ENCODE results near the gene ATP9B.

The ATP9B gene

DNA sequence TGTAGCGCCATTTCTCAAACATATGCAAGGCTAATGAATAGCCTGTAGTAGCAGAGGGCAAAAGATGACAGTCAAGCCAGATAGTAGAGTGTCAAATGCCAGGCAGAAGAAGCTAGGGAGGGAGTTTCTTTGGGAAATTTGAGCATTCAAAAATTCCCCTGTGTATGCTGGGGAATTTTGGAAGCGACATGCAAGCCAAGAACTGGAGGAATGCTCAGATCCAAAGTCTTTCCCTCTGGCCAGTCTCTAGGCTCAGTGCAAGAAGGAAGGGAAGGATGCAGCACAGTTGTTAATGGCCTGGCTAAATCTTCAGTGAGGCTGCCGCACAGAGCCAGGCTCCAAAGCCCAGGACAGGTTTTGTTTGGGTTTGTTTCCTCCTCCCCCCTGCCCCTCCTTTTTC is 59.9 kb downstream of the ATP9B start:
- TF ChIP-seq TOX (CRISPR knock-in tag; IDR thresholded peaks at IDR 0.05; ENCODE audit: borderline replicate concordance): no peak
- TF ChIP-seq, protein P1, sequence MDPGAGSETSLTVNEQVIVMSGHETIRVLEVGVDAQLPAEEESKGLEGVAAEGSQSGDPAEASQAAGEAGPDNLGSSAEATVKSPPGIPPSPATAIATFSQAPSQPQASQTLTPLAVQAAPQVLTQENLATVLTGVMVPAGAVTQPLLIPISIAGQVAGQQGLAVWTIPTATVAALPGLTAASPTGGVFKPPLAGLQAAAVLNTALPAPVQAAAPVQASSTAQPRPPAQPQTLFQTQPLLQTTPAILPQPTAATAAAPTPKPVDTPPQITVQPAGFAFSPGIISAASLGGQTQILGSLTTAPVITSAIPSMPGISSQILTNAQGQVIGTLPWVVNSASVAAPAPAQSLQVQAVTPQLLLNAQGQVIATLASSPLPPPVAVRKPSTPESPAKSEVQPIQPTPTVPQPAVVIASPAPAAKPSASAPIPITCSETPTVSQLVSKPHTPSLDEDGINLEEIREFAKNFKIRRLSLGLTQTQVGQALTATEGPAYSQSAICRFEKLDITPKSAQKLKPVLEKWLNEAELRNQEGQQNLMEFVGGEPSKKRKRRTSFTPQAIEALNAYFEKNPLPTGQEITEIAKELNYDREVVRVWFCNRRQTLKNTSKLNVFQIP (CRISPR knock-in tag; IDR thresholded peaks at IDR 0.05; ENCODE audit: borderline replicate concordance, low read depth): no peak
- no peak for TF ChIP-seq BACH2 (CRISPR knock-in tag; IDR thresholded peaks at IDR 0.05; ENCODE audit: borderline replicate concordance)
- ATAC-seq: no peak

DNA sequence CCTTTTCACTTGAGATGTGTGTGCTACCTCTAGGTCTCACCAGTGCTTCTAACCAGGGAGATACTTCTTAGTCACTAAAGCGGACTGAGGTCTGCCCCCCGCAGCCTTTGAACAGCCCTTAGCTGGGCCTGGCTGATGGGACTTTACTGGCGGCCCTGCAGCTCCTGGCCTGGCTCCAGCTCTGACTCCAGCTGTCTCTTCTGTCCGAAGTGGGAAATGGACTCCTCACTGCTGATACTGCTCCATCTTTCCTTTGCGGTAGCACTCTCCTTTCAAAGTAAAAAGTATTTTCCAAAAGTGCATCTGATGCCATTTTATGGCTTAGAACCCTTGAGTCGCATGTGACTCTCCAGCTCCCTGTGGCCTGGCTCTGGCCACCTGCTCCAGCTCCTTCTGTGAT is 64.5 kb downstream of the ATP9B start:
- ATAC-seq: no peak
- no peak for TF ChIP-seq PPARA (CRISPR knock-in tag; IDR thresholded peaks at IDR 0.05; ENCODE audit: borderline replicate concordance)
- no peak for TF ChIP-seq ZNF565 (CRISPR knock-in tag; conservative IDR thresholded peaks at IDR 0.05; ENCODE audit: low read depth)
- TF ChIP-seq GLIS3 (CRISPR knock-in tag; IDR thresholded peaks at IDR 0.05): no peak
- TF ChIP-seq ZNF8 (CRISPR knock-in tag; IDR thresholded peaks at IDR 0.05): no peak
- TF ChIP-seq ARNTL (CRISPR knock-in tag; IDR thresholded peaks at IDR 0.05; ENCODE audit: borderline replicate concordance, low read depth): no peak
- TF ChIP-seq TOX (CRISPR knock-in tag; IDR thresholded peaks at IDR 0.05; ENCODE audit: borderline replicate concordance): no peak
- no peak for TF ChIP-seq SNAI2 (CRISPR knock-in tag; IDR thresholded peaks at IDR 0.05)
- no peak for TF ChIP-seq ZFP30 (CRISPR knock-in tag; IDR thresholded peaks at IDR 0.05)
- no peak for TF ChIP-seq TCF4 (CRISPR knock-in tag; IDR thresholded peaks at IDR 0.05; ENCODE audit: borderline replicate concordance)
- TF ChIP-seq BACH2 (CRISPR knock-in tag; IDR thresholded peaks at IDR 0.05; ENCODE audit: borderline replicate concordance): no peak
- TF ChIP-seq CREB5 (CRISPR knock-in tag; IDR thresholded peaks at IDR 0.05; ENCODE audit: low read depth): no peak
- no peak for TF ChIP-seq ZC3H10 (CRISPR knock-in tag; IDR thresholded peaks at IDR 0.05)
- no peak for TF ChIP-seq ESRRG (CRISPR knock-in tag; IDR thresholded peaks at IDR 0.05)
- TF ChIP-seq, protein P1 (CRISPR knock-in tag; IDR thresholded peaks at IDR 0.05; ENCODE audit: borderline replicate concordance, low read depth): no peak
- no peak for TF ChIP-seq PATZ1 (CRISPR knock-in tag; IDR thresholded peaks at IDR 0.05; ENCODE audit: borderline replicate concordance)

GRCh38 chr18:79135924-79136323 is 66.7 kb downstream of the ATP9B start:
- ATAC-seq: no peak
- TF ChIP-seq TOX (CRISPR knock-in tag; IDR thresholded peaks at IDR 0.05; ENCODE audit: borderline replicate concordance): no peak
- TF ChIP-seq ZFP30 (CRISPR knock-in tag; IDR thresholded peaks at IDR 0.05): no peak
- TF ChIP-seq ARNTL (CRISPR knock-in tag; IDR thresholded peaks at IDR 0.05; ENCODE audit: borderline replicate concordance, low read depth): no peak
- no peak for TF ChIP-seq RARB (CRISPR knock-in tag; IDR thresholded peaks at IDR 0.05)
- TF ChIP-seq CSDC2 (CRISPR knock-in tag; IDR thresholded peaks at IDR 0.05): no peak
- no peak for TF ChIP-seq GLIS3 (CRISPR knock-in tag; IDR thresholded peaks at IDR 0.05)

GRCh38 chr18:79136742-79137141 is 67.5 kb downstream of the ATP9B start:
- TF ChIP-seq CSRNP3 (CRISPR knock-in tag; IDR thresholded peaks at IDR 0.05) (no peak), SNAI2 (CRISPR knock-in tag; IDR thresholded peaks at IDR 0.05) (no peak), ESRRG (CRISPR knock-in tag; IDR thresholded peaks at IDR 0.05) (no peak), ZNF565 (CRISPR knock-in tag; conservative IDR thresholded peaks at IDR 0.05; ENCODE audit: low read depth) (no peak), PPARA (CRISPR knock-in tag; IDR thresholded peaks at IDR 0.05; ENCODE audit: borderline replicate concordance) (no peak), CSDC2 (CRISPR knock-in tag; IDR thresholded peaks at IDR 0.05) (no peak), RARB (CRISPR knock-in tag; IDR thresholded peaks at IDR 0.05) (no peak), BACH2 (CRISPR knock-in tag; IDR thresholded peaks at IDR 0.05; ENCODE audit: borderline replicate concordance) (no peak), ZC3H10 (CRISPR knock-in tag; IDR thresholded peaks at IDR 0.05) (no peak), TOX (CRISPR knock-in tag; IDR thresholded peaks at IDR 0.05; ENCODE audit: borderline replicate concordance) (no peak), ZFP30 (CRISPR knock-in tag; IDR thresholded peaks at IDR 0.05) (no peak), ZNF70 (CRISPR knock-in tag; IDR thresholded peaks at IDR 0.05) (no peak), TCF4 (CRISPR knock-in tag; IDR thresholded peaks at IDR 0.05; ENCODE audit: borderline replicate concordance) (no peak), TSHZ2 (CRISPR knock-in tag; IDR thresholded peaks at IDR 0.05) (no peak), OSR1 (CRISPR knock-in tag; IDR thresholded peaks at IDR 0.05) (no peak), ISL1 (CRISPR knock-in tag; IDR thresholded peaks at IDR 0.05) (no peak)
- TF ChIP-seq, protein P1 (CRISPR knock-in tag; IDR thresholded peaks at IDR 0.05; ENCODE audit: borderline replicate concordance, low read depth): no peak
- no peak for ATAC-seq
